Lung (tissue), 12 donors: Measurements from ENCODE around the gene BBS1. TPM values are rescaled to one million over a fixed set of nuclear protein-coding genes. Genes with fewer than 3 reads are reported as not detected.

Experiments
- ATAC-seq: fragments of 200-7000 bp; cut with Tn5 transposase; one replicate; pipeline ENCODE4 v1.9.1; 2020; ENCODE audit warnings: moderate number of reproducible peaks; ENCODE audit not compliant: insufficient read depth, low FRiP score
- DNase-seq, 3 donors: peaks; one replicate each; pipeline ENCODE4 v3.0.0-alpha.2; 2013 to 2017
- H3K27ac ChIP-seq, 2 donors: one replicate each; pipeline ENCODE4 v1.5.1; 2013; ENCODE audit warnings: mild to moderate bottlenecking in 2 of 2, moderate library complexity in 2 of 2, control low read depth in 1 of 2, inconsistent platforms in 1 of 2, low read depth in 1 of 2, low read length in 1 of 2
- H3K27me3 ChIP-seq, 3 donors: one replicate each; pipeline ENCODE4 v1.5.1; 2013; ENCODE audit warnings: low read length in 2 of 3; ENCODE audit not compliant: control insufficient read depth in 3 of 3, insufficient read depth in 3 of 3
- H3K36me3 ChIP-seq, 4 donors: one replicate each; pipeline ENCODE4 v1.5.1; 2013; ENCODE audit warnings: low read length in 4 of 4, mild to moderate bottlenecking in 1 of 4, moderate library complexity in 1 of 4; ENCODE audit not compliant: control insufficient read depth in 4 of 4, insufficient read depth in 4 of 4
- H3K4me1 ChIP-seq, 5 donors: one replicate each; pipeline ENCODE4 v1.5.1; 2013; ENCODE audit warnings: low read length in 5 of 5, mild to moderate bottlenecking in 2 of 5, moderate library complexity in 1 of 5; ENCODE audit not compliant: control insufficient read depth in 5 of 5, insufficient read depth in 5 of 5
- H3K4me3 ChIP-seq: one replicate; pipeline ENCODE4 v1.5.1; 2013; ENCODE audit warnings: mild to moderate bottlenecking, control low read depth, moderate library complexity
- H3K9ac ChIP-seq, 2 donors: one replicate each; pipeline ENCODE4 v1.5.1; 2013; ENCODE audit warnings: low read length in 2 of 2, control low read depth in 1 of 2; ENCODE audit not compliant: insufficient read depth in 1 of 2
- H3K9me3 ChIP-seq, 4 donors: one replicate each; pipeline ENCODE4 v1.5.1; 2013; ENCODE audit warnings: low read length in 3 of 4, mild to moderate bottlenecking in 1 of 4, moderate library complexity in 1 of 4; ENCODE audit not compliant: control insufficient read depth in 4 of 4, insufficient read depth in 3 of 4
- WGBS, 2 donors: extraction: QIAGEN DNeasy Blood & Tissue Kit; methylation state at CpG; one replicate each; pipeline ENCODE4 v1.1.7; 2013; 5-methylcytosine and 5-hydroxymethylcytosine counted together
- polyA plus RNA-seq, 2 donors: library from polyadenylated mRNA; stranded (reverse); fragments of 200-250 nt; gene quantifications; one replicate each; pipeline ENCODE4 v1.2.1, GENCODE V29; 2013
- total RNA-seq, 2 donors: library from RNA; depleted of rRNA in 1 of 2; stranded (reverse); fragments of >200 nt in 1 of 2; gene quantifications; one replicate each; pipeline ENCODE4 v1.2.1, GENCODE V29; 2014 to 2021
- TF ChIP-seq, protein P1 (sequence below): IDR thresholded peaks from 2 replicates; pipeline ENCODE4 v1.5.1; 2012; ENCODE audit warnings: mild to moderate bottlenecking; ENCODE audit errors: control extremely low read depth, extremely low read depth
- donor health status: control.
- donor health status: control.
- donor health status: Bipolar disorder and iron deficiency.
- donor health status: healthy.
- donor health status: DM: yes; HTN: yes; CAD: no.

Gene BBS1
- total and polyA plus RNA-seq, 4 donors, result 12.5 to 75.6 (median 29.3) TPM

DNA sequence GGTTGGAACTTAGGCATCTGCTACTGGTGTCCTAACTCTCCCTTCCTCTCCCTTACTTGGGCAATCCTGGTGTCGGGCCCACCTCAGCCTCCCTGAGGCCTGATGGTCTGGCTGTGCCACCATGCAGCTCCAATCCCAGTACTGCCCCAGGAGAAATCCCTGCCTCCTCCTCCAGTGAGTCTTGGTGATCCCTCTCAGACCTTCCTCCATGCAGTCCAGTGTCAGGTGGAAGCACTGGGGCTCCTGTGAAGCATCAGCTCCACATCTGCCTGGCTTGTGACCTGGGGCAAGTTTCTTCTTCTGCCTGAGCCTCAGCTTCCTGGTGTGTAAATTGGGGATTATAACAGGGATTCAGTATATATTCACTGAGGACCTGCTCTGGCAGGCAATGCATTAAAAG lies 45.5 kb upstream of the BBS1 start:
- no peak for ATAC-seq

DNA sequence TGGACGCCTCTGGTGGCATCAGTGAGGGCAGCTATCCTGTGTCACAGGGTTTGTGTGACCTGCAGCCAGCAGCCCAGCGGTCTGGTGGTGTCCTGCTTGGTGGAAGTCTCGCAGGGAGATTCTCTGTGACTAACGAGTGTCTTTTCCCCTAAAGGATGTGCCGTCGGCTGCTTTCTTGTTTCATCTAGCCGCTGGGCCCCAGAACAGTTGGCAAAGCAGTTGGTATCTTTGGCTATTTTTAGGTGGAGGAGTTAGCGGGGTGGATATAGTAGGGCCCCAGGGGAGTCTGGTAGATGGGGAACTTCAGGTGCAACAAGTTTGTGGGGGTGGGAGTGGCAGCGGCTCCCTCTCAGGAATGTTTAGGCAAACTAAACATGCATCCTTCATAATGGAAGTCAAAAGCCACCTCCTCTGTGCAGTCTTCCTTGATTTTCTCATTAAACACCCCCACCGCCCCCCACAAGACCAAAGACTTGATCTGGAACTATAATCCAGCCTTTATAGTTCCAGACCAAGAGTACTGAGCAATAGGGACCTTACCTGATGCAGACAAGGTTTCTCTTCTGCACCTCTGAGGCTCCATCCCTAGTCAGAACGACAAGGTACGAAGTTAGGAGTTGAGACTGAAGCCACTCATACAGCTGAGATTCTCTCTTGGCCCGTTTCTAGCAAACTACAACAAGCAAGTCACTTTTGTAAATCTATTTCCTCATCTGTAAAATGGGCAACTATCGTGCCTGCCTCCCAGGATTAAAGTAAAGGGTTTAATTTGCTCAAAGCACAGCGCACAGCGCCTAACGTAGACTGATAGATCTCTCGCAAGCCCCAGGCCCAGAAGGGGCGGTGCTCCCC lies 44.8 kb upstream of the BBS1 start:
- no peak for ATAC-seq

More for the DNA sequence above, 45.5 kb upstream of the BBS1 start:
- no peaks in the 10 kb centered on the region for H3K27me3 ChIP-seq
- no peaks in the 10 kb centered on the region for H3K9me3 ChIP-seq
- H3K36me3 ChIP-seq, result peaks cover 0 to 5% (median 0%) of the 10 kb centered on the region in 4 donors
- no peak overlapping the region for H3K27ac ChIP-seq
- WGBS, 2 donors, result 60 to 100% methylated on average over 1 of the region's 1 CpG
- DNase-seq, result no peak
- no peak overlapping the region for H3K9ac ChIP-seq
- no peak overlapping the region for H3K4me3 ChIP-seq
- peaks cover 0 to 11% (median 6%) of the 10 kb centered on the region in 5 donors for H3K4me1 ChIP-seq
- TF ChIP-seq, protein P1, sequence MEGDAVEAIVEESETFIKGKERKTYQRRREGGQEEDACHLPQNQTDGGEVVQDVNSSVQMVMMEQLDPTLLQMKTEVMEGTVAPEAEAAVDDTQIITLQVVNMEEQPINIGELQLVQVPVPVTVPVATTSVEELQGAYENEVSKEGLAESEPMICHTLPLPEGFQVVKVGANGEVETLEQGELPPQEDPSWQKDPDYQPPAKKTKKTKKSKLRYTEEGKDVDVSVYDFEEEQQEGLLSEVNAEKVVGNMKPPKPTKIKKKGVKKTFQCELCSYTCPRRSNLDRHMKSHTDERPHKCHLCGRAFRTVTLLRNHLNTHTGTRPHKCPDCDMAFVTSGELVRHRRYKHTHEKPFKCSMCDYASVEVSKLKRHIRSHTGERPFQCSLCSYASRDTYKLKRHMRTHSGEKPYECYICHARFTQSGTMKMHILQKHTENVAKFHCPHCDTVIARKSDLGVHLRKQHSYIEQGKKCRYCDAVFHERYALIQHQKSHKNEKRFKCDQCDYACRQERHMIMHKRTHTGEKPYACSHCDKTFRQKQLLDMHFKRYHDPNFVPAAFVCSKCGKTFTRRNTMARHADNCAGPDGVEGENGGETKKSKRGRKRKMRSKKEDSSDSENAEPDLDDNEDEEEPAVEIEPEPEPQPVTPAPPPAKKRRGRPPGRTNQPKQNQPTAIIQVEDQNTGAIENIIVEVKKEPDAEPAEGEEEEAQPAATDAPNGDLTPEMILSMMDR, result no peak

GRCh38 chr11:66466225-66467033 lies 44.0 kb upstream of the BBS1 start, which contains the start of gene PELI3:
Gene PELI3, plus strand, starts transcription at chr11:66466905. Its CDS starts 1,224 bp downstream, at chr11:66468129.
- TF ChIP-seq, protein P1, result no peak
- peaks cover 0 to 5% (median 2%) of the 10 kb centered on the region in 4 donors for H3K36me3 ChIP-seq
- peak within 1 kb of the TSS; percentile 11 to 35 for H3K27ac ChIP-seq
- 1% methylated on average over 41 to 63 of the region's 63 CpGs for WGBS, 2 donors
- peak; percentile 95 for ATAC-seq
- H3K4me1 ChIP-seq, result peaks cover 0 to 11% (median 6%) of the 10 kb centered on the region in 5 donors
- no peaks in the 10 kb centered on the region for H3K27me3 ChIP-seq
- DNase-seq, result peak; percentile 96 to 98 (median 97)
- no peaks in the 10 kb centered on the region for H3K9me3 ChIP-seq
- peak within 1 kb of the TSS; percentile 42 to 55 for H3K9ac ChIP-seq
- peak within 1 kb of the TSS; percentile 43 for H3K4me3 ChIP-seq

More for the DNA sequence above, 44.8 kb upstream of the BBS1 start:
- peak overlapping the region in 1 of 2 donors; percentile 42 for H3K9ac ChIP-seq
- H3K4me1 ChIP-seq, result peaks cover 0 to 11% (median 6%) of the 10 kb centered on the region in 5 donors
- H3K27me3 ChIP-seq, result no peaks in the 10 kb centered on the region
- DNase-seq, result no peak
- no peak overlapping the region for H3K4me3 ChIP-seq
- 45 to 49% methylated on average over 18 to 19 of the region's 19 CpGs for WGBS, 2 donors
- H3K27ac ChIP-seq, result no peak overlapping the region
- no peaks in the 10 kb centered on the region for H3K9me3 ChIP-seq
- peaks cover 0 to 5% (median 2%) of the 10 kb centered on the region in 4 donors for H3K36me3 ChIP-seq
- TF ChIP-seq, protein P1, result no peak
